Left lung (tissue), 10 donors: ENCODE measurements around the gene GNB3. TPM values are rescaled to one million over a fixed set of nuclear protein-coding genes. Genes with fewer than 3 reads are reported as not detected.

ENCODE experiments used
- ATAC-seq: fragments of 200-7000 bp; cut with Tn5 transposase; one replicate; pipeline ENCODE4 v1.9.1; 2020; ENCODE audit warnings: moderate library complexity
- DNase-seq, 4 donors: peaks; one replicate each; pipeline ENCODE4 v3.0.0-alpha.2; 2013 to 2020
- H3K27ac ChIP-seq, 2 donors: fragments of 200-600 bp; sonication (generic) in 1 of 2; one replicate each; pipeline versions ENCODE4 v1.5.0 to v1.8.0; 2020 to 2021
- H3K27me3 ChIP-seq, 2 donors: fragments of 200-600 bp; sonication (generic) in 1 of 2; one replicate each; pipeline versions ENCODE4 v1.5.0 to v1.8.0; 2020 to 2021
- H3K36me3 ChIP-seq, 2 donors: fragments of 200-600 bp; sonication (generic) in 1 of 2; one replicate each; pipeline versions ENCODE4 v1.5.0 to v1.8.0; 2020 to 2021
- H3K4me1 ChIP-seq, 2 donors: fragments of 200-600 bp; one replicate each; pipeline ENCODE4 v1.8.0; 2021
- H3K4me3 ChIP-seq, 2 donors: fragments of 200-600 bp; sonication (generic) in 1 of 2; one replicate each; pipeline versions ENCODE4 v1.5.0 to v1.8.0; 2020 to 2021; ENCODE audit warnings: mild to moderate bottlenecking in 1 of 2
- H3K9me3 ChIP-seq, 2 donors: fragments of 200-600 bp; sonication (generic) in 1 of 2; one replicate each; pipeline versions ENCODE4 v1.5.0 to v1.8.0; 2020 to 2021
- CTCF ChIP-seq, 2 donors: fragments of 200-600 bp; sonication (generic) in 1 of 2; IDR thresholded peaks; one replicate each; pipeline versions ENCODE4 v1.5.0 to v1.8.0; 2021; ENCODE audit warnings: antibody characterized with exemption in 2 of 2
- intact Hi-C, 2 donors: fragments of 100-400 bp; cut with DNase I; formaldehyde crosslinking; loops; one replicate each; pipeline versions ENCODE4 v1.11.2 to v1.14.2; 2022
- polyA plus RNA-seq, 6 donors: library from polyadenylated mRNA; unstranded; fragments of 120-200 nt; gene quantifications; one replicate each; pipeline ENCODE4 v1.2.1, GENCODE V29; 2013; ENCODE audit not compliant: insufficient read length in 6 of 6
- total RNA-seq, 2 donors: library from RNA; stranded (reverse); fragmentation: NEBNext Ultra II Directional; extraction: Animal tissue kit (Norgen Biotek cat#: 25700); gene quantifications; one replicate each; pipeline ENCODE4 v1.2.1, GENCODE V29; 2021
- donor health status: DM: no; HTN: yes; CAD: no.
- donor health status: DM: no; HTN: no; CAD: no.

The GNB3 gene
- total and polyA plus RNA-seq, 8 donors = 2.0 to 7.2 (median 5.0) TPM

- no peak for TF ChIP-seq CTCF (IDR thresholded peaks at IDR 0.05)
- H3K27ac ChIP-seq = no peak overlapping the region
- intact Hi-C loops = no loop called here
- H3K9me3 ChIP-seq = no peaks in the 10 kb centered on the region
- ATAC-seq = no peak
- no peak overlapping the region for H3K4me3 ChIP-seq
- no peak for DNase-seq
- H3K4me1 ChIP-seq = no peaks in the 10 kb centered on the region
- H3K36me3 ChIP-seq = no peaks in the 10 kb centered on the region
- no peaks in the 10 kb centered on the region for H3K27me3 ChIP-seq
Measured at GRCh38 chr12:6840330-6840729, 395 bp upstream of the GNB3 start.

- no peaks in the 10 kb centered on the region for H3K27me3 ChIP-seq
- H3K27ac ChIP-seq = no peak overlapping the region
- ATAC-seq (no peak), DNase-seq (no peak)
- intact Hi-C loops = no loop called here
- TF ChIP-seq CTCF (IDR thresholded peaks at IDR 0.05) = no peak
- no peak overlapping the region for H3K4me3 ChIP-seq
- H3K4me1 ChIP-seq = no peaks in the 10 kb centered on the region
- no peaks in the 10 kb centered on the region for H3K9me3 ChIP-seq
- peaks cover 0 to 9% of the 10 kb centered on the region in 2 donors for H3K36me3 ChIP-seq
Measured at GRCh38 chr12:6842075-6842474, 1.4 kb downstream of the GNB3 start.

GRCh38 chr12:6843118-6843902 is 2.6 kb downstream of the GNB3 start:
- intact Hi-C loops = no loop called here
- Histone ChIP-seq H3K27ac (no peak overlapping the region), H3K27me3 (no peaks in the 10 kb centered on the region), H3K9me3 (no peaks in the 10 kb centered on the region), H3K4me3 (no peak overlapping the region), H3K36me3 (peaks cover 0 to 9% of the 10 kb centered on the region in 2 donors), H3K4me1 (no peaks in the 10 kb centered on the region)
- no peak for ATAC-seq
- TF ChIP-seq CTCF (IDR thresholded peaks at IDR 0.05) = no peak
- DNase-seq = no peak

- H3K36me3 ChIP-seq = peaks cover 0 to 9% of the 10 kb centered on the region in 2 donors
- H3K9me3 ChIP-seq = no peaks in the 10 kb centered on the region
- H3K27ac ChIP-seq = no peak overlapping the region
- intact Hi-C loops = no loop called here
- ATAC-seq = no peak
- TF ChIP-seq CTCF (IDR thresholded peaks at IDR 0.05) = no peak
- H3K27me3 ChIP-seq = no peaks in the 10 kb centered on the region
- no peak overlapping the region for H3K4me3 ChIP-seq
- peaks cover 0 to 5% of the 10 kb centered on the region in 2 donors for H3K4me1 ChIP-seq
- no peak for DNase-seq
Measured at GRCh38 chr12:6845395-6845794, 4.7 kb downstream of the GNB3 start.

GRCh38 chr12:6846316-6846869 is 5.7 kb downstream of the GNB3 start:
- DNase-seq = no peak
- Histone ChIP-seq H3K27me3 (no peaks in the 10 kb centered on the region), H3K36me3 (peaks cover 0 to 9% of the 10 kb centered on the region in 2 donors), H3K4me1 (peaks cover 5 to 15% of the 10 kb centered on the region in 2 donors), H3K4me3 (no peak overlapping the region), H3K9me3 (no peaks in the 10 kb centered on the region), H3K27ac (no peak overlapping the region)
- no peak for ATAC-seq
- no peak for TF ChIP-seq CTCF (IDR thresholded peaks at IDR 0.05)
- intact Hi-C loops = no loop called here
